H1 (cell line): ENCODE results near the gene NRXN2. TPM values are rescaled to one million over a fixed set of nuclear protein-coding genes. Genes with fewer than 3 reads are reported as not detected.

ENCODE experiments used
- CTCF ChIA-PET: fragments of 300-600 bp; sonication (Branson Sonifier 250); formaldehyde crosslinking; loops from one replicate; lab custom pipeline; 2021; ENCODE audit not compliant: partially characterized antibody; lab: Charles Lee
- POLR2A ChIA-PET: fragments of 300-600 bp; sonication (Branson Sonifier 250); formaldehyde crosslinking; loops from one replicate; lab custom pipeline; 2021; ENCODE audit warnings: inconsistent platforms; ENCODE audit not compliant: partially characterized antibody; lab: Charles Lee
- DNase-seq, 2 experiments: peaks; one replicate each; pipeline versions ENCODE4 v3.0.0 to v3.0.0-alpha.2; 2010 to 2022; ENCODE audit warnings: low spot score in 2 of 2, low read depth in 1 of 2, mixed read lengths in 1 of 2
- FAIRE-seq: peaks from 2 replicates; lab custom pipeline; 2011; peaks lifted over from hg19 to GRCh38; lab: Jason Lieb, UNC
- H2AFZ ChIP-seq: 2 replicates; pipeline ENCODE4 v1.8.1; 2012; ENCODE audit warnings: low read length, inconsistent platforms
- H2AK5ac ChIP-seq: 2 replicates; pipeline ENCODE4 v1.6.1; 2013; ENCODE audit warnings: low read depth, low read length
- H2BK120ac ChIP-seq: replicated peaks from 2 replicates; pipeline ENCODE3; 2013; ENCODE audit warnings: low read depth, low read length, inconsistent platforms
- H2BK12ac ChIP-seq: 2 replicates; pipeline ENCODE4 v1.6.1; 2013; ENCODE audit warnings: low read depth, low read length
- H2BK15ac ChIP-seq: 2 replicates; pipeline ENCODE4 v1.6.1; 2013; ENCODE audit warnings: low read length
- H2BK20ac ChIP-seq: 2 replicates; pipeline ENCODE4 v1.6.1; 2013; ENCODE audit warnings: low read length
- H2BK5ac ChIP-seq: 2 replicates; pipeline ENCODE4 v1.6.1; 2013; ENCODE audit warnings: low read depth, low read length
- H3K14ac ChIP-seq: 2 replicates; pipeline ENCODE4 v1.6.1; 2013; ENCODE audit warnings: inconsistent platforms; ENCODE audit not compliant: insufficient read length
- H3K18ac ChIP-seq: 2 replicates; pipeline ENCODE4 v1.6.1; 2013; ENCODE audit warnings: low read length; ENCODE audit errors: extremely low read depth
- H3K23ac ChIP-seq: 2 replicates; pipeline ENCODE4 v1.6.1; 2013; ENCODE audit warnings: inconsistent platforms; ENCODE audit not compliant: insufficient read length
- H3K23me2 ChIP-seq: 2 replicates; pipeline ENCODE4 v1.6.1; 2013; ENCODE audit warnings: low read depth, low read length
- H3K27ac ChIP-seq: 2 replicates; pipeline ENCODE4 v1.6.1; 2011; ENCODE audit warnings: low read depth, low read length, inconsistent platforms
- H3K27me3 ChIP-seq, 4 experiments: replicated peaks in 1 of 4; 1 replicate in 1 of 4; 2 replicates in 3 of 4; pipeline versions ENCODE4 v1.6.1 to v1.8.1; 2011 to 2013; ENCODE audit warnings: low read length in 3 of 4, mild to moderate bottlenecking in 3 of 4, inconsistent platforms in 2 of 4, mixed read lengths in 2 of 4, moderate library complexity in 1 of 4; ENCODE audit not compliant: control insufficient read depth in 3 of 4, insufficient read depth in 3 of 4; ENCODE audit errors: extremely low read depth in 1 of 4
- H3K36me3 ChIP-seq, 4 experiments: 2 replicates each; pipeline versions ENCODE4 v1.6.1 to v1.8.1; 2011 to 2013; ENCODE audit warnings: mild to moderate bottlenecking in 4 of 4, low read length in 3 of 4, moderate library complexity in 2 of 4, control low read depth in 1 of 4, inconsistent platforms in 1 of 4; ENCODE audit not compliant: insufficient read depth in 4 of 4, control insufficient read depth in 2 of 4
- H3K4ac ChIP-seq: replicated peaks from 2 replicates; pipeline ENCODE3; 2013; ENCODE audit warnings: low read length, low read depth, mixed read lengths, inconsistent platforms; ENCODE audit not compliant: insufficient read length
- H3K4me1 ChIP-seq, 4 experiments: replicated peaks in 1 of 4; 1 replicate in 1 of 4; 2 replicates in 3 of 4; pipeline versions ENCODE4 v1.6.1 to v1.8.1; 2011 to 2013; ENCODE audit warnings: low read length in 3 of 4, inconsistent platforms in 2 of 4, mixed read lengths in 1 of 4; ENCODE audit not compliant: insufficient read depth in 4 of 4, control insufficient read depth in 3 of 4
- H3K4me2 ChIP-seq, 2 experiments: 2 replicates each; pipeline versions ENCODE4 v1.6.1 to v1.8.1; 2011 to 2013; ENCODE audit warnings: low read depth in 2 of 2, low read length in 2 of 2, control low read depth in 1 of 2, inconsistent platforms in 1 of 2, mild to moderate bottlenecking in 1 of 2; ENCODE audit not compliant: insufficient read depth in 1 of 2
- H3K4me3 ChIP-seq, 4 experiments: fragments of 200-600, 300-600 bp in 1 of 4; sonication (generic), shearing (Covaris generic), sonication (Bioruptor Twin) in 1 of 4; 2 replicates each; pipeline versions ENCODE4 v1.5.1 to v1.8.1; 2011 to 2016; ENCODE audit warnings: low read length in 4 of 4, low read depth in 3 of 4, control low read depth in 2 of 4, inconsistent platforms in 2 of 4, mild to moderate bottlenecking in 2 of 4, mixed read lengths in 1 of 4, moderate library complexity in 1 of 4; ENCODE audit not compliant: insufficient read depth in 2 of 4; ENCODE audit errors: extremely low read depth in 1 of 4
- H3K56ac ChIP-seq: replicated peaks from 2 replicates; pipeline ENCODE3; 2013; ENCODE audit warnings: low read depth, mild to moderate bottlenecking, mixed read lengths, low read length, inconsistent platforms; ENCODE audit not compliant: insufficient read length
- H3K79me1 ChIP-seq: 2 replicates; pipeline ENCODE4 v1.6.1; 2013; ENCODE audit warnings: low read depth, low read length, control low read depth
- H3K79me2 ChIP-seq, 2 experiments: 2 replicates each; pipeline versions ENCODE4 v1.6.1 to v1.8.1; 2012 to 2013; ENCODE audit warnings: low read length in 2 of 2, mild to moderate bottlenecking in 2 of 2, inconsistent platforms in 1 of 2; ENCODE audit not compliant: insufficient read depth in 2 of 2, control insufficient read depth in 1 of 2
- H3K9ac ChIP-seq, 4 experiments: replicated peaks in 1 of 4; 1 replicate in 1 of 4; 2 replicates in 3 of 4; pipeline versions ENCODE4 v1.6.1 to v1.8.1; 2011 to 2013; ENCODE audit warnings: low read depth in 3 of 4, low read length in 3 of 4, control low read depth in 2 of 4, mild to moderate bottlenecking in 2 of 4, moderate library complexity in 2 of 4, inconsistent platforms in 1 of 4; ENCODE audit errors: extremely low read depth in 1 of 4
- H3K9me3 ChIP-seq, 2 experiments: 2 replicates each; pipeline versions ENCODE4 v1.6.1 to v1.8.1; 2012 to 2013; ENCODE audit warnings: mild to moderate bottlenecking in 2 of 2, moderate library complexity in 2 of 2, control low read depth in 1 of 2, inconsistent platforms in 1 of 2, low read depth in 1 of 2, low read length in 1 of 2, mixed read lengths in 1 of 2; ENCODE audit not compliant: insufficient read depth in 2 of 2
- H4K20me1 ChIP-seq, 2 experiments: replicated peaks in 1 of 2; 2 replicates each; pipeline versions ENCODE3 to v1.8.1; 2011 to 2013; ENCODE audit warnings: inconsistent platforms in 2 of 2, low read length in 2 of 2, mild to moderate bottlenecking in 1 of 2; ENCODE audit not compliant: insufficient read depth in 2 of 2, control insufficient read depth in 1 of 2
- H4K5ac ChIP-seq: 2 replicates; pipeline ENCODE4 v1.6.1; 2013; ENCODE audit warnings: low read length, low read depth, mixed read lengths, inconsistent platforms; ENCODE audit not compliant: insufficient read length
- H4K8ac ChIP-seq: 2 replicates; pipeline ENCODE4 v1.8.0; 2013; ENCODE audit warnings: mild to moderate bottlenecking, moderate library complexity, low read length, inconsistent platforms; ENCODE audit not compliant: insufficient read depth; ENCODE audit errors: extremely low read depth
- H4K91ac ChIP-seq: replicated peaks from 2 replicates; pipeline ENCODE3; 2013; ENCODE audit warnings: low read length, mixed read lengths, inconsistent platforms; ENCODE audit not compliant: insufficient read length
- CHD1 ChIP-seq: IDR thresholded peaks from 2 replicates; pipeline ENCODE4 v1.6.1; 2012; ENCODE audit warnings: low read depth, low read length, improper control_type of control experiment
- CTBP2 ChIP-seq: IDR thresholded peaks from 2 replicates; pipeline ENCODE4 v1.7.0; 2011; ENCODE audit warnings: borderline replicate concordance, mild to moderate bottlenecking, moderate library complexity, mixed read lengths, low read length; ENCODE audit not compliant: insufficient read depth, insufficient read length
- EP300 ChIP-seq, 2 experiments: IDR thresholded peaks; 1 replicate in 1 of 2; 2 replicates in 1 of 2; pipeline ENCODE4 v1.6.1; 2011 to 2012; ENCODE audit warnings: low read depth in 2 of 2, low read length in 2 of 2, mild to moderate bottlenecking in 2 of 2, borderline replicate concordance in 1 of 2, inconsistent platforms in 1 of 2, moderate library complexity in 1 of 2
- KDM1A ChIP-seq: fragments of 200-600, 300-600 bp; sonication (generic); IDR thresholded peaks from 2 replicates; pipeline ENCODE4 v1.7.1; 2016; ENCODE audit warnings: mild to moderate bottlenecking, low read length, borderline replicate concordance
- KDM4A ChIP-seq: IDR thresholded peaks from one replicate; pipeline ENCODE4 v1.7.1; 2012; ENCODE audit warnings: low read depth, mild to moderate bottlenecking, moderate library complexity, low read length, inconsistent platforms; ENCODE audit not compliant: severe bottlenecking
- KDM5A ChIP-seq: fragments of 200-600 bp; IDR thresholded peaks from 2 replicates; pipeline ENCODE4 v1.7.1; 2012; ENCODE audit warnings: mild to moderate bottlenecking, low read length, inconsistent platforms, mixed read lengths
- POLR2AphosphoS5 ChIP-seq: IDR thresholded peaks from 2 replicates; pipeline ENCODE4 v1.6.1; 2011; ENCODE audit warnings: low read depth, low read length
- SP4 ChIP-seq: IDR thresholded peaks from 2 replicates; pipeline ENCODE4 v1.6.1; 2012; ENCODE audit warnings: low read length, inconsistent platforms
- WGBS, 2 experiments: shearing (Covaris generic) in 1 of 2; methylation state at CpG; one replicate each; pipeline versions ENCODE4 v1.1.6 to v1.1.7; 2013 to 2015; ENCODE audit warnings: low lambda C conversion rate in 2 of 2, mixed read lengths in 2 of 2, inconsistent platforms in 1 of 2, low coverage in 1 of 2, missing lambda C conversion rate in 1 of 2; ENCODE audit not compliant: insufficient replicate concordance in 2 of 2, insufficient coverage in 1 of 2, insufficient read length in 1 of 2; ENCODE audit errors: extremely low coverage in 1 of 2, missing lambda C conversion rate in 1 of 2; 5-methylcytosine and 5-hydroxymethylcytosine counted together
- polyA plus RNA-seq, 7 experiments: library from polyadenylated mRNA; depleted of rRNA in 3 of 7; stranded (reverse) in 5 of 7; unstranded in 2 of 7; fragments of >200 nt in 5 of 7; fragments of 200-250 nt in 2 of 7; gene quantifications; 1 replicate in 5 of 7; 2 replicates in 1 of 7; 4 replicates in 1 of 7; pipeline versions ENCODE4 v1.2.1 to v1.2.3, GENCODE V29; 2011 to 2013; ENCODE audit warnings: missing spikeins in 2 of 7, mixed read lengths in 2 of 7
- total RNA-seq: library from RNA; stranded (reverse); fragmentation: NEBNext Ultra II Directional; extraction: Animal tissue kit (Norgen Biotek cat#: 25700); gene quantifications from 2 replicates; pipeline ENCODE4 v1.2.1, GENCODE V29; 2021
- TF ChIP-seq, protein P1 (sequence below): IDR thresholded peaks from 2 replicates; pipeline ENCODE4 v1.6.1; 2011; ENCODE audit warnings: low read length, improper control_type of control experiment

Gene NRXN2
- total and polyA plus RNA-seq, 2 of the 8 experiments (the other 6 are each of a cell fraction or from before 2014, with no cell fraction given), result 1.3 to 11.5 TPM

DNA sequence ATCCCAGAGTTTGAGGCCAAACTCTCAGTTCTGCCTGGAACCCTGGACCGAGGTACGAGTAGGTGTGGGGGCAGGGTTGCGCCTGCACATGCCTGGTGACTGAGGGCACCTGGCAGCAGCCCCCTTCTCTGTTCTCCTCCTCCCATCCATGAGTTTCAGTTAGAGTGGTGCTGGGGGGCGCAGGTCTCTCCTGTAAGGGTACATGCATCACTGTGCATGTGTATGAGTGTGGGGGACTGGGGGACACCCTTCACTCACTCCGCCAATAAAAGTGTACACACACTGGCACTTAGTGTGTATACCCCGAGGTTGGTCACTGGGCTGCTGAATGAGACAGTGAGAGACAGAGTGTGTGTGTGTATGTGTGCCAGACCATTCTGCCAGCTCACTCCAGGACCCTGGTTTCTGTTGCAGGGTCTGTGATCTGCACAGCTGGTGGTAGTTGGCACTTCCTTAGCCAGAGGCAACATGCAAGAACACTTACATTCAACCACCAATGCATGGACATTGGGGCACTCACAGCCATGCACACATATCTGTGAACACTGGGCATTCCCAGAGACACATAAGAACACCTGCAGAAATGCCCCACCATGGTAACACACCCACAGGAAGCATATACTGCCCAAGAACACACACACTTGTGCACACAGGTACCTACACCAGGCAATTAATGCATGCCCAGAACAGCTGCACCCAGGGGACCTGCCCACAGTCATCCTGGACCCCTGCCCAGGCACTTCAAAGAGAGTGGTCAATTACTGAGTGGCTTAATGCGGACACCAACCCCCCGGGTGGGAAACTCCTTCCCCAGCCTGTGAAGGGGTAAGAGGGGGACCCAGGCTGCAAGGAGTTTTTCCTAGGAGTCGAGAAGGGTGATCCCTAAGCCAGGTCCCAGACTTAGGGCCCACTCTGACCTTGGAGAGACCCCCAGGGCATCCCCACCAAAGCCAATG lies 1.2 kb upstream of the NRXN2 start:
- H3K4ac ChIP-seq, result no peak overlapping the region
- no peak overlapping the region for H3K14ac ChIP-seq
- peak overlapping the region; percentile 21 for H2BK15ac ChIP-seq
- H4K8ac ChIP-seq, result peak overlapping the region; percentile 45; the same call in 1 of the 2 replicates
- no peak overlapping the region for H3K23ac ChIP-seq
- H3K4me1 ChIP-seq, result peaks cover 10 to 33% (median 25%) of the 10 kb centered on the region in 4 experiments
- H3K4me3 ChIP-seq, result peak overlapping the region in 1 of 4 experiments; percentile 83; a peak in 4 of 8 replicates
- no peak overlapping the region for H3K9ac ChIP-seq
- peaks cover 7 to 20% (median 16%) of the 10 kb centered on the region in 4 experiments for H3K27me3 ChIP-seq
- 0 out of 2 replicates have a peak overlapping the region, but pooled peaks have one; percentile 60 for H3K18ac ChIP-seq
- no peaks in the 10 kb centered on the region for H4K20me1 ChIP-seq
- no peak for FAIRE-seq
- no peak overlapping the region for H3K27ac ChIP-seq
- H3K23me2 ChIP-seq, result peaks cover 8% of the 10 kb centered on the region; the same call in 1 of the 2 replicates
- H4K5ac ChIP-seq, result no peak overlapping the region
- WGBS, 2 experiments, result 64% methylated on average over 8 of the region's 9 CpGs; no CpG with 5 or more reads in 1 of the 2 experiments
- H2AFZ ChIP-seq, result no peak overlapping the region
- H3K79me2 ChIP-seq, result no peaks in the 10 kb centered on the region
- peak overlapping the region; percentile 43 for H2BK20ac ChIP-seq
- peak overlapping the region; percentile 83; the same call in 1 of the 2 replicates for H2BK5ac ChIP-seq
- peak overlapping the region; percentile 79 for H4K91ac ChIP-seq
- peak overlapping the region; percentile 99; the same call in 1 of the 2 replicates for H2BK12ac ChIP-seq
- H2BK120ac ChIP-seq, result peak overlapping the region; percentile 48
- no peak for DNase-seq
- H3K79me1 ChIP-seq, result peaks cover 4% of the 10 kb centered on the region; the same call in 1 of the 2 replicates
- H3K9me3 ChIP-seq, result no peaks in the 10 kb centered on the region
- H3K56ac ChIP-seq, result no peak overlapping the region
- peak overlapping the region; percentile 1 to 80; a peak in 2 of 4 replicates for H3K4me2 ChIP-seq
- peak overlapping the region; percentile 88; the same call in 1 of the 2 replicates for H2AK5ac ChIP-seq
- ChIA-PET CTCF (interaction anchor here (0.8 to 0.9 kb wide), 2 partner anchors 73 to 235 kb away, joined by 3 read pairs; no protein-coding TSS in a partner anchor), POLR2A (interaction anchor here (1.1 to 3.6 kb wide), 3 partner anchors 8 to 73 kb away, joined by 5 to 22 read pairs (median 5); no protein-coding TSS in a partner anchor)
- no peaks in the 10 kb centered on the region for H3K36me3 ChIP-seq
- no peak for TF ChIP-seq KDM1A
- TF ChIP-seq, protein P1, sequence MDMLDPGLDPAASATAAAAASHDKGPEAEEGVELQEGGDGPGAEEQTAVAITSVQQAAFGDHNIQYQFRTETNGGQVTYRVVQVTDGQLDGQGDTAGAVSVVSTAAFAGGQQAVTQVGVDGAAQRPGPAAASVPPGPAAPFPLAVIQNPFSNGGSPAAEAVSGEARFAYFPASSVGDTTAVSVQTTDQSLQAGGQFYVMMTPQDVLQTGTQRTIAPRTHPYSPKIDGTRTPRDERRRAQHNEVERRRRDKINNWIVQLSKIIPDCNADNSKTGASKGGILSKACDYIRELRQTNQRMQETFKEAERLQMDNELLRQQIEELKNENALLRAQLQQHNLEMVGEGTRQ, result no peak
- TF ChIP-seq POLR2AphosphoS5, result no peak
- TF ChIP-seq KDM5A, result no peak
- TF ChIP-seq KDM4A, result no peak
- no peak for TF ChIP-seq EP300 (IDR thresholded peaks at IDR 0.05; ENCODE audit: borderline replicate concordance in 1 of 2, low read depth in 2 of 2, low read length in 2 of 2)
- no peak for TF ChIP-seq SP4
- TF ChIP-seq CTBP2, result no peak
- TF ChIP-seq CHD1, result no peak
